Measurements from ENCODE around the gene GOLGA1.
"Not testable (repeated sequence)": the region's sequence is repeated elsewhere in the genome, so short reads cannot be mapped to it uniquely, and the experiment has no call there.

Gene GOLGA1

DNA sequence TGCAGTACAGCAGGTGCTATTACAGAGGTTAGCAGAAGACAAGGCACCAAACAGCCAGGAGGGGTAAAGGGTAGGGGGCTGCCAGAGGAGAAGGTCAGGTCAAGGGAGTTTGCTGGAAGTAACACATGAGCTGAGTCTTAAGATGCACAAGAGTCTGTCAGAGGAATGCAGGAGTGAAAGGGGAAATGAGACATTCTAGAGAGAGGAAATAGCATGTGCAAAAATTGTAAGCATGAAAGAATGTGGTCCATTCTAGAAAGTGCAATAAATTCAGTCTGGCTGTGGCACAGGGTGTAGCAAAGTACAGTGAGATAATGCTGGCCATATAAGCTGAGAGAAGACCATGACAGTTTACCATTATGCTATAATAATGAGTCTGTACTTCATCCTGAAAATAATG is 6.6 kb downstream of the GOLGA1 start:
- DNase-seq = no peak

DNA sequence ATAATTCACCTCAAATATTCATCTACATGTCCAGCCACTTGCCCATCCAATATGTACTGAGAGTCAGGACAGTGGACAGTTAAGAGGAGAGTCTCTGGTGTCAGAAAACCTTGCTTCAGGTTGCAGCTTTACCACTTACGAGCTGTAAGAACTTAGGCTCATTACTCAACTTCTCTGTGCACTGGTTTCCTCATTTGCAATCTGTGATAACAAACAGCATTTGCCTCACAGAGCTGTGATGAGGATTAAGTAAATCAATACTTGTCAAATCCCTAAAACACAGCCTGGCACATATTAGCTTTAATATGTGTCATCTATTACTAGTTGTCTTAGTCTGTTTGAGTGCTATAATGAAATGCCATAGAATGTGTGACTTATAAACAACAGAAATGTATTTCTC is 8.6 kb downstream of the GOLGA1 start:
- no peak for DNase-seq

DNA sequence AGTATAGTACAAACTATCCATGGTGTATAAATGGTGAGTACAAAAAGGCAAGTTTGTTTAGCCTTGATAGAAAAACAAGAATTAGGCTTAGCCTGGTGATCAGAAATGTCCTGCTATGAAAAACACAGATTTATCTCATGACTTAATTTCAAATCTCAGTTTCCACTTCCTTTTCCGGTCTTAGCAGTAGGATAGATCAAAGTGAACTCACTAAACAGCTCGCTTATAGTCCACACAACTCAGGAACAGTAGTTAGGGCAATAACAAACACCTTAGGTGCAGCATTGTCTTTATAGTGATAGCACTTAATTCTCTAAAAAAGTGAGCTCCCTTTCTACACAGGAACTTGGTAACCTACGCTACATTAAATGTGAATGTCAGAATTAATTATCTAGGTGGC is 11.4 kb downstream of the GOLGA1 start:
- no peak for DNase-seq

DNA sequence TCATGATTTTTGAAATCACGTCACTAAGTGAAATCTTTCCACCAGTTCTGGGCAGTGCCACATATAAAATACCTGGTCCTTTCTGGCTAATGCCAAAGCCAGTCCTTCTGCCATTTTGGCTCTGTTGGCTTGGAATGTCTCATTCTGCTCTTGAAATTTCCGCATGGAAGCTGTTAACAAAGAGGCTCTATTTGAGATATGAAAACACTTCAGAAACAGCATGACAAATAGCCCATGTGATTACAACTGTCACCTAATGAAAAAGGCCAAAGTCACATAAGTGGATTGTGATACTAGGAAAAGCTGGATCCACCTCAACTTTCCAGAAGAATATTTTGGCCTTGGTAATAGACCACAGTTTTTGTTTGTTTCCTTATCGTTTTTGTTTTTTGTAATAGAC is 12.8 kb downstream of the GOLGA1 start:
- DNase-seq = no peak

DNA sequence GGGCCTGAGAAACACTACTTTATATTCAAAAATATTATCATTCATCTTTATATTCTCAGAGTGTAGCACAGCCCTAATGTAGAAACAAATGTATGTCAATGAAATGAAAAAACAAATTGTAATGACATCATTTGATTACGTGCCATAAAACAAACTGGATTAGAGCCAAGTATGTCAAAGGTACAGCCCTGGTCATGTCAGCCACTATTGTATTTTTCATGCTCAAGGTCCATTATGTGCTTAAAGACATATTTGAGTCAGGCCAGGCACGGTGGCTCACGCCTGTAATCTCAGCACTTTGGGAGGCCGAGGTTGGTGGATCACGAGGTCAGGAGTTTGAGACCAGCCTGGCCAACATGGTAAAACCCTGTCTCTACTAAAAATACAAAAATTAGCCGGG is 20.5 kb downstream of the GOLGA1 start:
- not testable (repeated sequence) for DNase-seq

DNA sequence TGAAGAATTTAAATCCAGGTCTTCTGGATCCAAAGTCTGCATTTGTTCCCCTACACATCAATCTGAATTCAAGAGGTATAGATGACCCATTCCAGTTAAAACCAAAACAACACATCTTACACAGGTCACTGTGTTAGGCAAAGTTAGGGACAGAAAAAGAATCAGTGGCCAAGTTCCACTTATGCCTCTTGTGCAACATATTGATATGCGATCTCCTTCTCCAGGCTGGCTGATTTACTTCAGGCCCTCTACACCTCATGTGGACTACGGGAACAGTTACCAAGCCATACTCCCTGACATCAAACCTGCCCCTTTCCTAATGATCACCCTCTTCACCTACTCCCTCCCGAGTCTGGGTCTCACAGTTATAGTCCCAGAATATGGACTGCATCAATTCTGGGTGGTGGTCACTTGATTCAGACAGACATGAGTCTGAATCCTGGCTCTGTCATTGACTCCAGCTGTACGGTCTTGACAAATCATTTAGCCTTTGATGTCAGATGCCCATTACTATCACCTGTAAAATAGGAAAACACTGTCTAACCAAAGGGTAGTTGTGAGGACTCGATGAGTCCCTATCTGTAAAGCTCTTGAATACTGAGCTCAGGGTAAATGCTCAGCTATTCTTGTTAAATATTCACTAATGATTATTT is 26.0 kb downstream of the GOLGA1 start:
- no peak for DNase-seq

DNA sequence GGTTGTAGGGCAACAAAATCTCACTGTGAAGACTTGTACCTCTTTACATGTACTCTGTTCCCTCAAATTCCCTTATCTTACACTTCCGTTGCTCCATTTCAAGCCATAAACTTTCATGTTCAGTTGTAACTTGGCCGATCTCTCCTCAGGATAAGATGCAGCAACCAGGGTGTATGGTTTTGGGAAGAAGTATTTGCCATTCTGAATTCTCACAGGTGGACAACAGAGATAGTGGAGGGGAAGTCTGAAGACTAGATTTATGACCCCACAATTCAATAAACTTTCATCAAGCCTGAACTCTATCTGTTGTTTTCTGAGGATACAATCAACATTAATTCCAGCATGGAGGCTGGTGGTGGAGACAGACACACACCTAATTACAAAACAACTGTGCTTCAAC is 27.5 kb downstream of the GOLGA1 start:
- DNase-seq = no peak

DNA sequence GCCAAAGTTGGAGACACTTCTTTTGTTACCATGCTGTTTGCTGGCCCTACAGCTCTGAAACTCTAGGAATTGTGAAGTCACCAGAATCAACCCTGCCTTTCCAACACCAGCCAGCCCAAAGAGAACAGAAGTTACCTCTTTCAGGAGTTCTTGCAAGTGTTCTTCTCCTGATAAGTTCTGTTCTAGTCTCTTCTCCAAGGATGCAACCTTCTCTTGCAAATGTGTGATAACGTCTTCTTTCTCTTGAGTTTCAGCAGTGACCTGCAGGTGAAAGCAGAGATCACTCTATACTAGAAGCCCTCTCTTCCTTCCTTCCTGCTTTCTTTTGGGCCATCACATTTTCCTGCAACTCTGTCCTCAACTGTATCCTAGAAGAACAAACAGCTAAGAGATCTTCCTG is 29.1 kb downstream of the GOLGA1 start:
- no peak for DNase-seq

DNA sequence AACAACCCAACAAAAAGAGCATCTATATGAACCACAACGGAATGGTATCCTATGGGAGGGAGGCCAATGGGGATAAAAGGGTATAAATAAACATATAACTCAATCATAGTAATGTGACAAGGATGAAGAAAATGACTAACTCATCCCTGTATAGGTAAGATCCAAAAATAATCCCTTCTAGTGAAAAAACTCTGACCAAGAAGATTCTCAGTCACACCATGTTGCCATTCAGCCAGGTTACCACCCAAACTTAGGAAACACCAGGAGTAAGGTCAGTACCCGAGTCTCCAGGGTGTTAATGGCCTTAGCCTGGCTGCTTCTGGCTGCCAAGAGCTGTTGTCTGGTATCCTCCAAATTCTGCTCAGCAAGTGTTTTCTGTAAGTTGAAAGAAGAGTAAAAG is 32.8 kb downstream of the GOLGA1 start:
- DNase-seq = no peak

DNA sequence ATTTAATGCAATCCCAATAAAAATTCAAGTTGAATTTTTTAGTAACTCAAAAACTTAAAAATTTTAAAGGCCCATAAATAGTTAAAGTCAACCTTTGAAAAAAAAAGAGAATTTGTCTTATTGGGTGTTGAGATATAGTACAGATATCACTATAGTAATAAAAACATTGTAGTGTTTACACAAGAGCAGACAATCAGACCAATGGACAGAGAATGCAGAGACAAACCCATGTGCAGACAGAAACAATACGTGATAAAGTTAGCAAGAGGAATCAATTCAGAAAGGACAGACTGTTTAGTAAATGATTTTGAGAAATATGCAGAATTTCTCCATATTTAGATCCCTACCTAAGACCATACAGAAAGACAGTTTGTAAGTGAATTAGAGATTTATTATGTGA is 33.9 kb downstream of the GOLGA1 start:
- no peak for DNase-seq

DNA sequence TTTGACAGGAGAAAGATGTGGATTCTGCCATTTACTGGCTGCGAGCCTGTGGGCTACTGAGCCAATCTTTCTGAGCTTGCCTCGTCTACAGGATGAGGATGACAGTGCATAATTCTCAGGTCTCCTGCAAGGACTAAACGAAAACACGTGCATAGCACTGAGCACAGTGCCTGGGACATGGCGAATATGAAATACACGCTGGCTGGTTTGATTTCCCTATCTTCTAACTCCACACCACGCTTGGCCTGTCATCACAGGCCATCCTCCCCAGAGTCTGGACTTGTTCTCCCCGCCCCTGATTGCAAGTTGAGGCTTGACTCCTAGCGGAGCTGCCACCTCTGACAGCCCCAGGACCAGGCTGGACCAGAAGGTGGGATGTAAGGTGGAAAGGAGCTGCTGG is 41.0 kb downstream of the GOLGA1 start:
- no peak for DNase-seq

DNA sequence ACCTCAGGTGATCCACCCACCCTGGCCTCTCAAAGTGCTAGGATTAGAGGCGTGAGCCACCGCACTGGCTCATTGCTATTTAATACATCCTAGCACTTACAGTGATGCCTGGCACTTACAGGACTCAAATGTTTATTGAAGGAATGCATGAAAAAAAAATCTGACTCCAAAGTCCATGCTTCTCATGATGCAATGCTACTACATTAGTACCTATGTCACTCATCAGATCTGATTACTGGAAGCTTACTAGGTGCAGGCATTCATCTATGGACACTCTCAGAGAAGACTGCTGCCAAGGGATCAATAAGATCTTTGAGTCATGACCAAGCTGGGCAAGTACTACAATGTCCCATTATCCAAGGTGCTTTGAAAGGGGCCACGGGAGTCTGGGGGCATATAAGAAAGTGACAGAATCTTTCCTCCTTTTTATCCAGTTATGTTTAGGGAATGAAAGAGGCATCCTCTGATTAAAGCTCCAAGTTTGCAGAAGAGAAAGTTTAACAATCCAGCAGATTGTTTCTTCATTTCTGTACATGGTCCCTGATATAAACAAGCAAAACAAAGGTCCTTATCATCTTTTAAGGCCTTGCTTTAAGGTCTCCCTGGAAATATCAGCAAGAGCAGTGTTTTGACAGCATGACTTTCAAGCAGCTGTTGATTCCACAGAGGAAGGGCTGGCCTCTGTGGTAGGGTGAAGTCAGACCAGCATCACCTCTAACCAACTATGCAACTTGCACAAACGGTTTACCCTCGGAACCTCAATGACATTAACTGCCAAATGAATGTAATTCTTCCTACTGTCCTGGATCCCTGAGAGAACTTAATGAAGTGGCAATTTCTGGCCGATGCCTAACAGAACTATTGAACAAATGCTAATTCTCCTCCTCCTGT is 43.1 kb downstream of the GOLGA1 start:
- DNase-seq = no peak

DNA sequence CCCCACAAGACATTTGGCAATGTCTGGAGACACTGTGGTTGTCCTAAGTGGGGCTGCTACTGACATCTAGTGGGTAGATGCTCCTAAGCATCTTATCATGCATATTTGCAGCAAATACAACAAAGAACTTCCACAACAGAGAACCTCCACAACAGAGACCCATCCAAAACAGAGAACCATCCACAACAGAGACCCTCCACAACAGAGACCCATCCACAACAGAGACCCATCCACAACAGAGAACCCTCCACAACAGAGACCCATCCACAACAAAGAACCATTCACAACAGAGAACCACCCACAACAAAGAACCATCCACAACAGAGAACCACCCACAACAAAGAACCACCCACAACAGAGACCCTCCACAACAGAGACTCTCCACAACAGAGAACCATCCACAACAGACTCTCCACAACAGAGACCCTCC is 46.1 kb downstream of the GOLGA1 start:
- no peak for DNase-seq

DNA sequence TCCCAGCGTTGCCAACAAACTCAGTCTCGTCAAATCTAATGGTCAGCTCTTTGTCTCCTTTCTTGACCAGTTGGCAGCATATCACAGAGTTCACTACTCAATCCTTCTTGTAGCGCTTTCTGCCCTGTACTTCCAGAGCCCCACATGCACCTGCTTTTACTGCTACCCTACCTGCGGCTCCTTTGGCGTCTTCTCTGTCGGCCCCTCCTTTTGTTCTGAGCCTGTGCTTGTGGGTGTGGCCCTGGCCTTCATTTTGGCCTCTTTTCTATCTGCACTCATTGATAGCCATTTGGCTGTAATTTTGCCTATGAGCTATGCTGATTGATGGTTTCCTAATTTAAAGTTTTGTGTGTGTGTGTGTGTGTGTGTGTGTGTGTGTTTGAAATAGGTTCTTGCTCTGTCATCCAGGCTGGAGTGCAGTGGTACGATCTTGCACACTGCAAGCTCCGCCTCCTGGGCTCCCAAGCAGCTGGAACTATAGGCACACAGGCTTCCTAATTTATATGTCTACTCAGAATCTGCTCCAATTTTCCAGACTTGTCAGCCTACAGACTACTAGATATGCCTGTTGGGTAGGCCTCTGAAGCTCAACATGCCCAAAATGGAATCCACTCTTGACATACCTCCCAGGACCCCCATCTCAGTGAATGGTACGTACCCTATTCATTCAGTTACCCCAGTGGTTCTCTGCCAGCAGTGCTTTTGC is 46.7 kb downstream of the GOLGA1 start:
- DNase-seq = no peak

DNA sequence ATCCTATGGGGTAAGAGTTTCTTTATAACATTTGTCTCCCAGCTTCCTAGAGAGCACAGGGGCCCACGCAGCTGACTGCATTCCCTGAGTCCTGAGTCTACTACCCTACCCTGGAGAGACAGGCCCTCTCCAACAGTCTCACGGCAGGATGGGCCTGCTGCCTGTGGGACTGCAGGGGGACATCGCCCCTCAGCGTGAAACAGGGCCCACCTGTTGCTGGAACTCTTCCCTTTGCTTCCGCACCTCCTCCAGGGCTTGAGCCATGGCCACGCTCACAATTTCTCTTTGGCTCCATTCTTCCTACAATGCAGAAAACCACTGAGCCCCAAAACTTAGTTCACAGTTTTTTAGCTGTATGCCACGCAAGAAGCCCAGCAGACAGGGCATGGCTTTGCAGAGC is 50.7 kb downstream of the GOLGA1 start:
- DNase-seq = no peak

DNA sequence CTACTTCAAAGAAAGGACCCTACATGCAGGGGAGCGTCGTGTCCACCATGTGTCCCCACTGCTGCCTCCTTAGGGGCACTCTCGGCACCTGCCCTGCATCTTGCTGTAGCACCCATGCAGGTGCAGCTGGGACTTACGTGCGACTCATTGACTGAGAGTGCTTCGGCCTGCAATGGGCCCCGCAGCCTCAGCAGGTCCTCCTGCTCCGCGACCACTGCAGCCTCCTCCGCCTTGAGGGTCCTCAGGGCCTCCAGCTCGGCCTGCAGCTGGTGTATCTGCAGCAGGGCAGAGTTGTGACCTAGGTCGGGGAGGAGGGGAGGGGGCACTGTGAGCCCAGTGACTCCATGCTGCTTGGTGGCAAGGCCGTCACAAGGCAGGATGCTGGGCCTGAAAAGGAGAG is 51.9 kb downstream of the GOLGA1 start:
- DNase-seq = no peak

DNA sequence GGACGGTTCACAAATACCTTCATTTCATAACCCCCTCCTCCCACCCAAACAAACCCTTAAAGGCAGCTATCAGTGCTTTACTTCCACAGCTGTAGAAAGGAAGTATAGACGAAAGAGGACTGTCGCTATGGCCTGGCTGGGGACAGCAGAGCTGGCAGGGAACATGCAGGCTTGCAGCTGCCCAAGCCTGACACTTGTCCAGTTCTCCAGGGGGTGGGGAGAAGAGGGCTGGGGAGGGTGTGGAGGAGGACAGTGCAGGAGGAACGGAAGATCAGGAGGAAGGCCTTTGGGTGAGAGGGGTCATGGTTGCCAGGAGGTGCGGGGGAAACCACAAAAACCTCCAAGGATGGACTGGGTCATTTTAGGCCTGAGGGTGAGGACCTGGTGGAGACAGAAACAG is 53.1 kb downstream of the GOLGA1 start:
- DNase-seq = no peak

DNA sequence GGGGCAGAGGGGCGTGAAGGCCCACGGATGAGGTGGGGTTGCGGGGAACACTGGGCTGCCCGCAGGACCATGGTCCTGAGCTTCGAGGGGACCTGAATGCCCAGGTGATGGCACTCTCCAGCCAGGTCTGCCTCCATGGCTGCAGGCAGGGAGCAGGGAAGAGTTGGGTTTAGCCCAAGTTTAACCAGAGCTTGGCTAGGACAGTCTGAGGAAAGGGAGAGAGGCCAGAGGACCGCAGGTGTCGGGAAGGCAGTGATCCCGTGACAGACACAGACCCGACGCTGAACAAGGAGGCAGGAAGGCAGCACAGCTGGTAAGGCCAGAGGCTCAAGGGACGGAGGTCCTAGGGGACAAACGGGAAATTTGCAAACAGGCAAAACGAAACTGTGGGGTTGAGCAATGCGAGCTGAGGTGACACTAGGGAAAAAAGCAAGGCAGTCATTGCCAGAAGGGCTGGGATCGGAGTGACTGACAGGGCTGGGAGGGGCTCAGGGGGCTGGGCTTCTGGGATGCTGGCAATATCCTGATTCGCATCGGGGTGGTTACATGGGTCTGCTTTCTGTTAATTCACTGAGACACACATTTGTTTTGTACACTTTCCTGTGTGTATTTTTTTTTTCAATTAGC is 53.9 kb downstream of the GOLGA1 start:
- DNase-seq = no peak

DNA sequence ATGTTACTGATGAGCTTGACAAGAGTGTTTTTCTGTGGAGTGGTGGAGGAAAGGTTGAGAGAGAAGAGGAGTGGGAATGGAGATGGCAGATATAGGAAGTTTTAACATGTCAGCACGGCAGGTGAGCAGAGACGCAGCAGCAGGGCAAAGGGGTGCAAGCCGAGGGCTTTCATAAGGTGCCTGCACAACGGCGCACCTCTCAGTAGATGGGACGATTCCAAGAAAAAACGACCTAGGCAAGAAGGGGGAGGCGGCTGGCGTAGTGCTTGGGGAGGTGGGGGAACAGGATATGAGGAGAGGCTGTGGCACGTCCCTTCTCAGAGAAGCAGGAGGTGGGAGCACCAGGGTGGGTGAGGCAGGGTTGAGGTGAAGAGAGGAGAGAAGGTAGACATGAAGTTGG is 54.4 kb downstream of the GOLGA1 start:
- DNase-seq = no peak

DNA sequence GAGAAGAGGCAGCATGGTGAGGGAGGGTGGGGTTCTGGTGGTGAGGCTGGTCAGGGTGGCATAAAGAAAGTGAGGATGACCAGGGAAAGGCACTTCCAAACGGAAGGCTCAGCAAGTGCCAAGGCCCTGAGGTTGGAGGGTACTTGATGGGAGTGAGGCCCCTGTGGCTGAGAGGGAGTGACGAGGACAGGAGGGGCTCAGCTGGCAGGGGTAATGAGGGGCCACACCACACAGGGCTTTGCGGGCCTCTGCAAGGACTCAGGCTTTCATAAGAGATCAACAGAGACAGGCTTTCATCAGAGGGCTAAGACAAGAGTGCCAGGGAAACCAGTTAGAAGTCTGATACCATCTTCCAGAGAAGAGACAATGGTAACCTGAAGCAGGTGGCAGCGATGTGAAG is 55.3 kb downstream of the GOLGA1 start:
- no peak for DNase-seq

DNA sequence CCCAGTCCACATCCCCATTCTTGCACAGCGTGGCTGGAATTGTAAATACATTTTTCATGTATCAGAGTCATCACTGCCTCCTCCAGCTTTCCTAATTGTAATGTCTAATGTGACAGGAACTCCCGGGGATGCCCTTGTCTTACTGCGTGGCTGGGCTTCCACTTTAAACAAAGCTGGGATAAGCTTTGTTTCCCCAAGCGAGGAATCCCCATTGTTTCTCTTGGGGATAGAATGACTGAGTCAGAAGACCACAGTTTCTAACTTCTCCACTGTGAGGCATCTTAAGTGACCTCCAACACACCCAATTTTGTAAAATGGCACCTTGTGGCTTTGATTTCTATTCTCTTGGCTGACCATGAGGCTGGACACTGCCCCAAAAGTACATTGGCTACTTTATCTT is 56.5 kb downstream of the GOLGA1 start:
- no peak for DNase-seq

DNA sequence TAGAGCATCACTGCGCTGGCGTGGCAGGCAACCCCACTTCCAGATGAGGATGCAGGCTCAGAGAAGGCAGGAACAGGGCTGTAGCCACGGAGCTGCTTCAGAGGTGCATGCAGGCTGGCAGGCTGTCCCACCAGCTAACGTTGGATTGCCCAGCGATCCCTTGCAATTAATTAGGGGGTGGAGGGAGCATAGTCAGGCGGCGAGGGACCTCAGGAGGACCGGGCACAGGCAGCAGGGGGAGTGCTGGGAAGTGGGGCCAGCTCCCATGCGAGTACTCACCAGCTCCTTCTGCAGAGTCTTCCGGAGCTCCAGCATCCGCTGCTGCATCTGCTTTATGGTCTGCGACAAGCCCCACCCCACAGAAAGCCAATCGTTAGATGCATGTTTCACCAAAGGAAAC is 58.7 kb downstream of the GOLGA1 start:
- no peak for DNase-seq

DNA sequence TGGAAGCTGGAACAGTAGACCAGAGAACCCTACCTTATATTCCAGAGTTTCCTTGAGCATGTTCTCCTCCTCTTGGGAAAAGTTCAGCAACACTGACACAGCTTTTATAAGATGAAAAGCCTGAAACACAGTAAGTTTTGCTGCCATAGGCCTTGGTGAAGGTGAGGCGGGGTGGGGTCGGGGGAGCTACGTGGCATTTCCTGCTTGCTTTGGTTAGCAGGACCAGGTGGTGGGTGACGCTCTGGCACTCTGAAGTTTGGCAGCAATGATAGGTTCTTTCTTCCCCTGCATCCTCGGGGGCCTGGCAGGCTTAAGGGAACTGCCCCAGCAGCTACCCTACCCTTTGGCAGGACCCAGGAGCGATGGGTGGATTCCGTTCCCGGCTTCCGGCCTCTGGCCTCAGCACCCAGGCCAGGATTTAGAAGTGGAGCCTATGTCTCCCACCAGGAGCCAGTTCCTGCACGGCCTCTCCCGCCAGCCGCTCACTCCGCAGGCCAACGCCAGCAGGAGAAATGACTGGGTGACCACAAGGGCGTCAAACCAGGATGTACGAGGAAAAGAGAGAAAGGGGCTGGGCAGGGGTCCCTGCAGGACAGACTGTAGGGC is 59.6 kb downstream of the GOLGA1 start:
- DNase-seq = no peak

Measured in SIG-M5 (cell line).